ENCODE results near the gene UNC93B1.

Gene UNC93B1, protein sequence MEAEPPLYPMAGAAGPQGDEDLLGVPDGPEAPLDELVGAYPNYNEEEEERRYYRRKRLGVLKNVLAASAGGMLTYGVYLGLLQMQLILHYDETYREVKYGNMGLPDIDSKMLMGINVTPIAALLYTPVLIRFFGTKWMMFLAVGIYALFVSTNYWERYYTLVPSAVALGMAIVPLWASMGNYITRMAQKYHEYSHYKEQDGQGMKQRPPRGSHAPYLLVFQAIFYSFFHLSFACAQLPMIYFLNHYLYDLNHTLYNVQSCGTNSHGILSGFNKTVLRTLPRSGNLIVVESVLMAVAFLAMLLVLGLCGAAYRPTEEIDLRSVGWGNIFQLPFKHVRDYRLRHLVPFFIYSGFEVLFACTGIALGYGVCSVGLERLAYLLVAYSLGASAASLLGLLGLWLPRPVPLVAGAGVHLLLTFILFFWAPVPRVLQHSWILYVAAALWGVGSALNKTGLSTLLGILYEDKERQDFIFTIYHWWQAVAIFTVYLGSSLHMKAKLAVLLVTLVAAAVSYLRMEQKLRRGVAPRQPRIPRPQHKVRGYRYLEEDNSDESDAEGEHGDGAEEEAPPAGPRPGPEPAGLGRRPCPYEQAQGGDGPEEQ

DNA sequence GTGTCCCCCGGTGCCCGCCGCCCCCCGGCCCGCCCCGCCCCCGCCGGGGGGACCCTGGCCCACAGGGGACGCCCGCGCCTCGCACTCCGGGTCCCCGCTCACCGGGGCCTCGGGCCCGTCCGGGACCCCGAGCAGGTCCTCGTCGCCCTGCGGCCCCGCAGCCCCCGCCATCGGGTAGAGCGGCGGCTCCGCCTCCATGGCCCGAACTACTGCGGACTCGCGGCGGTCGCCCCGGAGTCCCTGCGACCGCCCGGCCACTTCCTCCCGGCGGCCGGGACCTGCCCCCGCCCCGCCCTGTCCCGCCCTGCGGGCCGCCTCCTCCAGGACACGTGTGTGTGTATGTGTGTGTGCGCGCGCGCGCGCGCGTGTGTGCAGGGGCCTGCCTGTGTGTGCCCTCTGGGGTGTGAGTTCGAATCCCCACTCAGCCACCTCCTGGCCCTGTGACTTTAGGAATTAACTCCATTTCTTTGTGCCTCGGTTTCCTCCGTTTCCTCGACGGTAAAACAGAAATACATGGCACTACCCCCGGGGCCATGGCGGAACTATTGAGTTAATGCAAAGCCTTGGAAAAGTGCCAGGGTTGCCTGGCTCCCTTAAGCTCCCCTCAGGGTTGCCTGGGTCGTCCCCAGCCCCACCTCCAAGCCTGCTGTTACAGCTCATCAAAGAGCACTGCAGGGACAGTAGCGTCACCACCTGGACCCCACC, at the start of gene UNC93B1:
UNC93B1 (minus strand) TSS at position 252 of the 705 bp plus-strand sequence; CDS start at position 198, 54 bp downstream.
- peak; percentile 78 for DNase-seq

DNA sequence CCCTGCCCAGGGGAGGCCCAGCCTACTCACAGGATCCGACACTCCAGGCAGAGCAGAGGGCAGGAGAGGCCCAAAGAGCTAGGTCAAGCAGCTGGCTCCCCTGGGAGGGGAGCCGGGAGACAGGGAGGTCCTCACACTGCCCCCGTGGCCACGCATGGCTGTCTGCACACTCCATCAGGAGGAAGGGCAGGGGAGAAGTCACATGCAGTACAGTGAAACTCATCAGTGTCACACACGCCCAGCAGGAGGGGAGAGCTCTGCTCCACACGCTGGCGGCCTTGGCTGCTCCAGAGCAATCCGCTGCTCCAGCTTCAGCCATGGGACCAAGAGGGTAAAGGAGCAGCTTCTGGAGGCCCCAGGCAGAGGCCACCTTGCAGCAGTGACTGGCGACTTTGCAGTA, 49.2 kb upstream of the UNC93B1 start:
- no peak for DNase-seq

DNA sequence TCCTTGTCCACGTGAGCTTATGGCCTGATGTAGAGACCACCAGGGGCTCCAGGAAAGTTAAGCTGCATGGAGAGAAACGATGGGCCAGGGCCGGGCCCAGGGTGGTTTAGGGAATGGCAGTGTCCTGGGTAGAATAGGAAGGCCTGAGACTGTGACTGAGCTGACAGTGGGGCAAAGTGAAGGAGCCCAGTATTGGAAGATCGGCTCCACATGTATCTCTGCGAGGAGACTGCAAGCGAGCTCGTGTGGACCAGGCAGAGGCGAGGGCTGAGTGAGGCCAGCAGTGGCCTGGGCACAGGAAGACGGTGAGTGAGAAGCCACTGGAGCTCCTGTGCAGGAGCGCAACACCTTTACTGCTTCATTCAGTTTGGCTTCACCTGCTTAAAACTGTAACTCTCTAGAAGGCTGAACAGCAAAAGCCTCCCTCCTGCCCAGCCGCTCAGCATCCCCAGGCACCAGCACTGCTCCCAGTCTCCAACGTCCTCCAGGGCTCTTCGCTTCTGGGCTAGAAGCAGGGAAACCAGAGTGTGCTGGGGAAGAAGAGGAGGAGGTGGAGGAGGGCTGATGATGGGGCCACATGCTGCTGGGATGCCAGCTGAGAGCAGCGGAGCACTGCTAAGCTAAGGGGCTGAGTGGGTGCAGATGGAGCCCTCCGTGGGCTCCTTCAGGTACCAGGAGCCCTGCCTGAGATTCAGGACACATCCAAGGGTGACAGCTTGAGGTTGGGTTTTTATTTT, 48.4 kb upstream of the UNC93B1 start:
- no peak for DNase-seq

DNA sequence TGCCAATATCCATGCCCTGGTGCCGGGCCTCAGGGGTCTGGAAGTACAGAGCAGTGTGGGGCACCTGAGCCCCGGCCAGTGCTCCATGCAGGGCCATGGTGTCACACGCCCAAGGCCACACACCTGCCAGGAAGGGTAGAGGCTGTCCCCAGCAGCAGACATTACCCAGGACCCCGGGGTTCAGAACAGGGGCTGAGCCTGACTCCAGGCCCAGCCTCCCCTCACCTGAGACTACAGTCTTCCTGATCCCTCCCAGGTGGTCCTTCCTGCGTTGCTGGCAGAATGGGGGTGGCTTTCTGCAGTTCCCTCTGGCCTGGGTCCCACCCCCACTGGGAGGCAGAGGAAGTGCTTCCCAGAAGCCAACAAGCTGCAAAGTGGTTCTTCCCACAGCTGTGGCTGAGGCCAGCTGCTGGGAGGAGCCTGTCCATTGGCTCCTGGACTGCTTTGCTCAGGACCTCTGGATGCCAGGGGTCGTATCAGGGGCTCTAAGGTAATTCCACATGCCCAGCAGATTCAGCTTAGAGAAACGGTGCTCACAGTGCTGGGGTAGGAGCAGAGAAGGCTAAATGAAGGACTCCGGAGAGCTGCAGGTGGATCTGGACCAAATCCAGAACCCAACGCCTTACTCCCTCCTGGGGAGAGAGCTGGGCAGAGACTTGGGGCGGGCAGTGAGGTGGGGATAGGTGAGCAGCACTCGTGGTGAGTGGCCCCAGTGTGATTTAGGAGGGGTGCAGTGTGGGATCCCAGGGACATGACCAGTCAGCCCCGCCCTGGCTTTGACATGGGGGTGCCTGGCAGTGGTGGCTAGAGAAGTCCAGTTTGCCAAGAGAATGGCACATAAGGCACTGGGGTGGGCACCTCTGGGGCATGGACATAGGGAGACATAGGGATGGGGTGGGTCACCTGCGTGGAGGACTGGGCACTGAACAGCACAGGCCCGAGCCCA, 47.6 kb upstream of the UNC93B1 start:
- no peak for DNase-seq

DNA sequence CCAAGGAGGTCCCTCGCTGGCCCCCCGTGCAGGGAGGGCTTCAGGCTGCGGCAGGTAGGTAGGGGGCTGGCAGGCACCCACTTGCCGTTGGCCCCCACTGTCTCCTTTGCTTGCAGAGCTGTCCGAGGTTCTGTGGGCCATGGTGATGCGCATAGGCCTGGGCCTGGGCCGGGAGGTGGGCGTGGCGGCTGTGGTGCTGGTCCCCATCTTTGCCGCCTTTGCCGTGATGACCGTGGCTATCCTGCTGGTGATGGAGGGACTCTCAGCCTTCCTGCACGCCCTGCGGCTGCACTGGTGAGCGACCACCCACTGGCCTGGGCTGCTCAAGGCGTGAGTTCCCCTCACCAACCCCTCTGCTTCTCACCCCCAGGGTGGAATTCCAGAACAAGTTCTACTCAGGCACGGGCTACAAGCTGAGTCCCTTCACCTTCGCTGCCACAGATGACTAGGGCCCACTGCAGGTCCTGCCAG, 46.5 kb upstream of the UNC93B1 start:
- no peak for DNase-seq

DNA sequence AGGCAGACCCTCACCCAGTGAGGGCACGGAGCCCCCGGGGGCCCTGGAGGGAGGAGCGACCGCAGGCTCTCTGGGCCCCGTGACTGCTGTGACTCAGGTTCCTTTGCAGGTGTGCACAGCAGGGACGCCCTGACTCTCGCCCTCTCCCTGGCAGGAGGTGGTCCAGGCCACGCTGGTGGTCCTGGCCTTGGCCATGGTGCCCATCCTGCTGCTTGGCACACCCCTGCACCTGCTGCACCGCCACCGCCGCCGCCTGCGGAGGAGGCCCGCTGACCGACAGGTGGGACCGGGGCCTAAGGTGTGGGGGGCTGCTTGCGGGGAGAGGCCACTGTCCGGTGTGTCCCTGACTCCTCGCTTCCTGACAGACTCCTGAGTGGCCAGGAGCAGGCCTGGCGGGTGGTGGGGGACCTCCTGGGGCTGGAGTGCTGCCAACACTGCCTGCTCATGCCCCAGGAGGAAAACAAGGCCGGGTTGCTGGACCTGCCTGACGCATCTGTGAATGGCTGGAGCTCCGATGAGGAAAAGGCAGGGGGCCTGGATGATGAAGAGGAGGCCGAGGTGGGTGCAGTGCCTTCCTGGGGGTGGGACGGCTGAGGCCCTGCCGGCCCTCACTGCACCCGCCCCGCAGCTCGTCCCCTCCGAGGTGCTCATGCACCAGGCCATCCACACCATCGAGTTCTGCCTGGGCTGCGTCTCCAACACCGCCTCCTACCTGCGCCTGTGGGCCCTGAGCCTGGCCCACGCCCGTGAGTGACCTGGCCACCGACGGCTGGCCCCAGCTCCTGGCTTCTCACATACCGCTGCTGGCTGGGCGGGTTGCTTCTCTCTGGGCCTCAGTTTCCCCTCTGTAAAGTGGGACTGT, 45.8 kb upstream of the UNC93B1 start:
- DNase-seq = no peak

DNA sequence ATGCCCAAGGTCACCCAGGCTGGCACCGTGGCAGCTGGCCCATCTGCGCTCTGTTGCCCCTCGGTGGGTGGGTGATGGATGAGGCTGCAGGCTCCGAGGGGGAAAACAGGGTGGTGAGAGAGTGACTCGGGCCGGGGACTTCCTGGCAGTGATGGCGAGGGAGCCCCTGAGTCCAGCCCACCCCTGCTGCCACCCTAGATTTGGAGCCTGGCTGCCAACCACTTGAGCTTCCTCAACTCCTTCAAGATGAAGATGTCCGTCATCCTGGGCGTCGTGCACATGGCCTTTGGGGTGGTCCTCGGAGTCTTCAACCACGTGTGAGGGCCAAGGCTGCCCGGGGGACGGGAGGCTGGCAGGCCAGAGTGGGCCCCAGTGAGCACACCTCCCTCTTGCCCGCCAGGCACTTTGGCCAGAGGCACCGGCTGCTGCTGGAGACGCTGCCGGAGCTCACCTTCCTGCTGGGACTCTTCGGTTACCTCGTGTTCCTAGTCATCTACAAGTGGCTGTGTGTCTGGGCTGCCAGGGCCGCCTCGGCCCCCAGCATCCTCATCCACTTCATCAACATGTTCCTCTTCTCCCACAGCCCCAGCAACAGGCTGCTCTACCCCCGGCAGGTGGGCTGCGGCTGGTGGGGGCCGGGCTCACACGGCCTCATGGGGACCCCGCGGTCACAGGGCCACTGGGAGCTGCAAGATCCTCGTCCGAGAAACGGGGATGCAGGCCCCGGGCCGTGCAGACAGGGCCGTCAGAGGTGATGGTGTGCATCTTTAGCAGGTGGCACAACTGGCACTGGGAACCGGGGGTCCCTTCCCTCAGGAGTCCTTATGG, 45.0 kb upstream of the UNC93B1 start:
- no peak for DNase-seq

DNA sequence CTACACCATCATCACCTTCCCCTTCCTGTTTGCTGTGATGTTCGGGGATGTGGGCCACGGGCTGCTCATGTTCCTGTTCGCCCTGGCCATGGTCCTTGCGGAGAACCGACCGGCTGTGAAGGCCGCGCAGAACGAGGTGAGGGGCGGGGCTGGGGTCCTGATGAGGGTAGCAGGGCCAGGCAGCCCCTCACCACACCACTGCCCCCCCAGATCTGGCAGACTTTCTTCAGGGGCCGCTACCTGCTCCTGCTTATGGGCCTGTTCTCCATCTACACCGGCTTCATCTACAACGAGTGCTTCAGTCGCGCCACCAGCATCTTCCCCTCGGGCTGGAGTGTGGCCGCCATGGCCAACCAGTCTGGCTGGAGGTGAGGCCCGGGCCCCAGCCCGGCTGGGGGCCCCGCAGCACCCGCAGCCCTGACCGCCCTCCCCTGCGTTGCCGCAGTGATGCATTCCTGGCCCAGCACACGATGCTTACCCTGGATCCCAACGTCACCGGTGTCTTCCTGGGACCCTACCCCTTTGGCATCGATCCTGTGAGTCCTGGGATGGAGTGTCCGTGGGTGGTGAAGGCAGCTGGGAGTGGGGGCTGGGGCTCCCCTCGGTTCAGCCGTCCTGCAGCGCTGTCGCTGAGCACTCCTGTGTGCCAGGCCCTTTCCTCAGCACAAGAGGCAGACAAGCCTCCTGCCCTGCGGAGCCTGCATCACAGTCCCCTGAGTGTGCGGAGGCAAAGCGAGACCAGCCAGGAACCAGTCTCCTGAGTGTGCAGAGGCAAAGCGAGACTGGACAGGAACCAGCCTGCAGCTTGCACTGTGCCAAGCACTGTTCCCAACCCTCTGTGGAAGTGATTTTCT, 43.8 kb upstream of the UNC93B1 start:
- no peak for DNase-seq

DNA sequence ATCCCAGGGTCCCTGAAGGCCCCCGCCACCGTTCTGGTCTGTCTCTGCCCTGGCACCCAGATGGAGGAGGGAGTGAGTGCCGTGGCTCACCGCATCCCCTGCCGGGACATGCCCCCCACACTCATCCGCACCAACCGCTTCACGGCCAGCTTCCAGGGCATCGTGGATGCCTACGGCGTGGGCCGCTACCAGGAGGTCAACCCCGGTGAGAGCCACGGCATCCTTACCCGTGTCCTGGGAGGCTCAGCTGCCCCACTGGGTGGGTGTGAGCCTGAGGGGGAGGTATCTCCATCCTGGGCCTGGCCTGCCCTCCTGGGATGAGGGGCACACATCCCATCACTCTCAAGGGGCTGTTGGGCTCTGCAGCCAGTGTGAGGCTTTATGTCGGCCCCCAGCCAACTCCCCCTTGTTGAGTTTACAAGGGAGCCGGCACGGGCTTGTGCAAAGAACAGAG, 41.0 kb upstream of the UNC93B1 start:
- DNase-seq = no peak

DNA sequence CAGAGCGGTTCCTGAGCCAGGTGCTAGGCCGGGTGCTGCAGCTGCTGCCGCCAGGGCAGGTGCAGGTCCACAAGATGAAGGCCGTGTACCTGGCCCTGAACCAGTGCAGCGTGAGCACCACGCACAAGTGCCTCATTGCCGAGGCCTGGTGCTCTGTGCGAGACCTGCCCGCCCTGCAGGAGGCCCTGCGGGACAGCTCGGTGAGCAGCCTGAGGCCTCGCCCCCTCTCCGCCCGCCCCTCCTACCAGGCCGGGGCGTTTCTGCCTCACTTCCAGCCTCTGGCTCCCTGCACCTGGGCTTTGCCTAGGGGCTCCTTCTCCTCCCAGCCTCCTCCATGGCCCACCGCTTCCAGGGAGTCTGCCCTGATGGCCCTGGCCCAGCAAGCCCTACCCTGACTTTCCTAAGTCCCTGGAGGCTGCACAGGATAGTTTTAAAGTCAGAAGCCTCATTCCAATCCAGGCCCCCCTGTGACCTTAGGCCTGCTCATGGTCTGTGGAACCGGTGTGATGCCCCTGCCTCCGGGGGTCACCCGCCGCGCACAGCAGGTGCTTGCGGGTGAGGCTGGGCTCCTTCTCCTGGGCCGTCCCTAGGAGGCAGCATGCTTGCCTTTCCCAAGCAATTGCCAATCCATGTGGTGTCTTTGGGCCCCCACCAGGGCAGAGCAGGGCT, 40.4 kb upstream of the UNC93B1 start:
- DNase-seq = peak; percentile 46

DNA sequence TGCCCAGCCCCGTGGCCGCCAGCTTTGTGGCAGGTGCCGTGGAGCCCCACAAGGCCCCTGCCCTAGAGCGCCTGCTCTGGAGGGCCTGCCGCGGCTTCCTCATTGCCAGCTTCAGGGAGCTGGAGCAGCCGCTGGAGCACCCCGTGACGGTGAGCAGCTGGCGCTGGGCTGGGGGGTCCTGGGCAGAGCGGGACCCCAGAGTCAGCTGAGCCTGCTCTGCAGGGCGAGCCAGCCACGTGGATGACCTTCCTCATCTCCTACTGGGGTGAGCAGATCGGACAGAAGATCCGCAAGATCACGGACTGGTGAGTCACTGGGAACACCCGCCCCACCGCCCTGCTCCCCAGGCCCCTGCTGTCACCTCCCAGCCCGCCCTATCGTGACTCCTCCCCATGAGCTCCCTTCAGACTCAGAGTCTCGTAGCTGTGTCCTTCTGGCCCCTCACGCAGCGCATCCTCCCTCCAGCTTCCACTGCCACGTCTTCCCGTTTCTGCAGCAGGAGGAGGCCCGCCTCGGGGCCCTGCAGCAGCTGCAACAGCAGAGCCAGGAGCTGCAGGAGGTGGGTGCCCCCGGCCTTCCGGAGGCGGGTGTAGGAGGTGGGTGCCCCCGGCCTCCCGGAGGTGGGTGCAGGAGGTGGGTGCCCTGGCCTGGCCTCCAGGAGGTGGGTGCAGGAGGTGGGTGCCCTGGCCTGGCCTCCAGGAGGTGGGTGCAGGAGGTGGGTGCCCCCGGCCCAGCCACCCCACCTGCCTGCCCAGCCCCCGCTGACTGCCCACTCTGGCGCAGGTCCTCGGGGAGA, 39.6 kb upstream of the UNC93B1 start:
- DNase-seq = no peak

DNA sequence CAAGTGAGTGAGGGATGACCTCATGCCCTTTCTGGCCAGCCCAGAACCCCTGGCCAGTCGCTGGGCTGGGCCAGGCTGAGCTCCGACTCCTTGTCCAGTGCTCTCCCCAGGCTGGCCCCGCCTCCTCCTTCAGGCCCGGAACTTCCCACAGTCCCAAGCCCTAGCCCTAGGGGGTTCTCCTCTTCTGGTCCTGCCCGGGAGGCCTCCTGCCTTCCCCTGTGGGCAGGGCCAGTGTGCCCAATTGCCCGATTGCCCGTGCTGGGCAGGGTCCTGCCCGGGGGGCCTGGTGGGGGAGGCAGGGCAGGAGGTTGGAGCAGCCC, 39.1 kb upstream of the UNC93B1 start:
- no peak for DNase-seq

DNA sequence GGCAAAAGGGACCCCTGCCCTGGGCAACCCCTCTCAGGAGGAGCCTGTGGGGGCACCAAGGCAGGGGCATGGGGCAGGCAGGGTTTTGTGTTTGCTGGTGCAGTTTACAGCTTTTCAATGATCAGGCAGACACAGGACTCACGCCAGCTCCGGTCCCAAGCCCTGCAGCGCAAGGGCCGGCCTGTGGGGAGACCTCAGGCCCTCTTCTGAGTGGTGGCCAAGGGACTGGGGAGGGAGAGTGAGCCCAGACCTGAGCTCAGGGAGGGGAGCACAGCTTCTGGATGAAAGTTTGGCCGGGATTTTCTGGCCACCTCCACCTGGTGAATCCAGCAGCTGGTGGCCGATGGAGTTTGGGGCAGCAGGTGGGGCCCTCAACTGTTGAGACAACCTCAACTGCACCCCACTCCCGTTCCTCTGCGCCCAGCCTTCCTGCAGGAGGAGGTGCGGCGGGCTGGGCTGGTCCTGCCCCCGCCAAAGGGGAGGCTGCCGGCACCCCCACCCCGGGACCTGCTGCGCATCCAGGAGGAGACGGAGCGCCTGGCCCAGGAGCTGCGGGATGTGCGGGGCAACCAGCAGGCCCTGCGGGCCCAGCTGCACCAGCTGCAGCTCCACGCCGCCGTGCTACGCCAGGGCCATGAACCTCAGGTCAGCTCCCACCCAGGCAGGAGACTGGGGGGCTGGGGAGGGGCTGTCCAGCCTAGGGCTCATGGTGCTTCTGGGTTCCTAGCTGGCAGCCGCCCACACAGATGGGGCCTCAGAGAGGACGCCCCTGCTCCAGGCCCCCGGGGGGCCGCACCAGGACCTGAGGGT, 38.5 kb upstream of the UNC93B1 start:
- DNase-seq = no peak

DNA sequence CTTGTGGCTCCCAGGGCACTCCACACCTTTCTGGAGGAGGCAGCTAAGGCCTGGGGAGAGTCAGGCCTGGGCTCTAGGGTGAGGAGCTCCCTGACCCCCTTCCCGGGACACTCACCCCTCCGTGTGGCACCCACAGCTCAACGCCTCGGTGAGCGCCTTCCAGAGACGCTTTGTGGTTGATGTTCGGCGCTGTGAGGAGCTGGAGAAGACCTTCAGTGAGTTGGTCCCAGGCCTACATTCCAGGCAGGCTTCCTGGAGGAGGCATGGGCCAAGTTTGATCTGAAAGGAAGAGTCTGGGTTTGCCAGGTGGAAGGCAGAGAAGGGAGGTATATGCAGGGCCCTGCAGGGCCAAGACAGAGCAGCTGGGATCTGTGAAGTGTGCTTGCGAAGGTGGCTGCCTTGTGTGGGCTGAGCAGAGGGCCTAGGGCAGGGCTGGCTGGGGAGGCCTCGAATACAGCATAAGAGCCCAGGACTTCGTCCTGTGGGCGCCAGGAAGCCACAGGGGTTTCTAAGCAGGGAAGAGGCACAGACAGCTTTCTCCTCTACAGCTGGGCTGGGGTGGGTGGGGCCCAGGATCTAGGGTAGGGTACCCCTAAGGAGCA, 37.8 kb upstream of the UNC93B1 start:
- DNase-seq = no peak

DNA sequence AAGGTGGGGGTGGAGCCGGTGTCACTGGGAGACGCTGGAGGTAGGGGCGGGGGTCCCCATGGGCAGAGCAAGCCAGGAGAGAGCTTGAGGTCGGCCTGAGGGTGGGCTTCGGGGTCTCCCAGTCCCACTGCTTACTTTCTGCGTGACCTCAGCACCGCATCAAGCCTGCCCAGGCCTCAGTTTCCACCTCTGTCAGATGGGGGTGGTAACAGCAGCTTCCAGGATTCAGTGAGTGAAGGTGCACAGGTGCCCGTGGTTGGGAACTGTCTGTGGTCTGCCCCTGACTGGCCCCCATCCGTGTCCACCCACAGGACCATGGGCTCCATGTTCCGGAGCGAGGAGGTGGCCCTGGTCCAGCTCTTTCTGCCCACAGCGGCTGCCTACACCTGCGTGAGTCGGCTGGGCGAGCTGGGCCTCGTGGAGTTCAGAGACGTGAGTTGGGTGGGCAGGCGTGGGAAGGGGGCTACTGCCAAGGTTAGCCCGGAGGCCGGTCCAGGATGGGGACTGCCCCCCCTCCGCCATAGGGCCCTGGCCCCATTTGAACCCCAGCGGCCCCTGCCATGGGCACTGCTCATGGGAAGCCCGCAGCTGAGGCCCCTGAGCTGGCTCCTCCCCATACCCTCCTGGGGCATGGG, 37.2 kb upstream of the UNC93B1 start:
- no peak for DNase-seq

Data from NCI-H2029 (cell line).